Measurements from ENCODE around the gene TCHHL1. TPM values are rescaled to one million over a fixed set of nuclear protein-coding genes. Genes with fewer than 3 reads are reported as not detected.

Gene TCHHL1
- total RNA-seq: not detected in 2 replicates

DNA sequence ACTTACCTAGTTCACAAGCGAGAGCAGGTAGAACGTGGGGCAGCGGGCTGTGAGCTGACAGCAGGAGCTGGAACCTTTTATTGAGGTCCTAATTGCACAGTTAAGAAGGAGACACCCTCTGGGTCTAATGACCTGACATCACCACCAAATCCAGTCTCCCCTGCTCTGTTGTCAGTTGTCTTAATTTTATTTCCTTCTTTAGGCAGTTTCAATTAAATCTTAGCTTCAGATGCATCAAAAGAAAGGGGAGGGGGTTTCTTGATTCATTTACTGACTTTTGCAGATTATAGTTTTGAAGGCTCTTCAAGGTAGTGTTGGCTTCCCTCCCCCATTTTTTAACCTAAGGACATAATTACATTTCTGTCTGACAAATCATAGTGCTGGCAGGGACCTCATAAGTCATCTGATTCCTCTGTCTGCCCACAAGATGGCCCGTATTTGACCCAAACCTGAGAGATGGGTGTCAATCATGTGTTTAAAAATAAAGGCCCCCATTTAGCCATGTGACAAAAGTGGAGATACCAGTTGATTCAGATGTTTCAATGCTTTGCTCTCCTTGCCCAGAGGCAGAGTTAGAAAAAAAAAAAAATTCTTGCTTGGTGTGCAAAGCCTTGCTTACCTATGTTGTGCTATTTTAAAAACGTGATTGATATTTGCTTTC is at the start of gene TCHHL1:
TCHHL1 (minus strand) TSS at position 51 of the 661 bp plus-strand sequence. CDS start 921 bp downstream, outside the sequence.

GRCh38 chr1:152115344-152115743 is 26.5 kb upstream of the TCHHL1 start, which contains the start of gene TCHH:
TSS of gene TCHH (minus strand) at chr1:152115444. CDS start at chr1:152114080, 1,364 bp downstream.

DNA sequence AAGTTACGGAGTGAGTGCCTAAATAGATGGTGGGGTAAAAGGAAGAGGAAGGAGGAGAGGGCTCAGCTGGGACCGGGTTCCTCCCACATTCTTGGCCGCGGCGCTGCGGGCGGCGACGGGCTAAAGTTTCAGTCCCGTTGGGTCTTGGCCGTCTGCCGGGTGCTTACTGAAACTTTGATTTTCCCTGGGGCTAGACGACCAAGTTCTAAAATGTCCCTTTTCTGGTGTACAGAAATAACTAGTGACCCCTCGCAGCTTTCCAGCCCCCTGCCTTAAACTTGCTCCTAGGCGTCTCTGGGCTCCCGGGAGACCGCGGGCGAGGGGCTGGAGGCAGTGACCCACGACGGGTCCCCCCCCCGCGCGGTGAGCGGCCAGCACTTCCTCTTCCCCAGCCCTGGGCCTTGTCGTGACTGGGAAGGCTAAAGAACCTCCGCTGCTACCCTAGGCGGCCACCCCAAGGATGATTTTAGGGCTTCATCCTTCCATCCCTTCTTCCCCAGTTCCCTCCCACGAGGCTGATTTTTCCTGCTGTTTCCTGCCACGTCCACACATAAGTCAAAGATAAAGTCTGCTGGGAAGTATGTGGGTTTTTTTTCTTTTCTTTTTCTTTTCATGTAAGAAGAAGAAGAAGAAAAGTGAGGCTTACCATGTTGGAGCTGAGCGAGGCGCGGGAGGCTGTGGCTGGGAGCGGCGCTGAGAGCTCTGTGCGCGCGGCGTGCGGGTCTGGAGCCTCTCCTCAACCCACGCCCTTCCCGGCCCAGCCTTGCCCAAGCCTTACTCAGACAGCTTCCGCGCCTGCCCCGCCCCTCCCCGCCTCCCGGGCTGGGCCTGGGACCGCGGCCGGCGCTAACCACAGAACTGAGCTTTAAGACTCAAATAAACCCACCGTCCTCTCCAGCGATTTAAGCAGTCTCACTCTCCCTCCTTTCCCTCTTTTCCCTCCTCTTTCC is 52.3 kb downstream of the TCHHL1 start, which contains the start of gene S100A11:
S100A11 (minus strand) TSS at position 738 of the 950 bp plus-strand sequence; CDS start at position 649, 89 bp downstream.

Other genes with a start within 250 kb of the TCHHL1 start
- gene C2CD4D, start 249.2 kb downstream of the TCHHL1 start, total RNA-seq: not detected in 2 replicates
- gene THEM5, start 235.4 kb downstream of the TCHHL1 start, total RNA-seq: not detected in 2 replicates
- 9.9 and 13.7 TPM in 2 replicates for gene THEM4, start 179.6 kb downstream of the TCHHL1 start, total RNA-seq
- gene S100A10, start 95.2 kb downstream of the TCHHL1 start, total RNA-seq: 75.2 and 168 TPM in 2 replicates
- gene S100A11, start 52.1 kb downstream of the TCHHL1 start, total RNA-seq: 164 and 641 TPM in 2 replicates
- under 0.01 TPM in 1 of 2 replicates, not detected in the other for gene TCHH, start 26.4 kb upstream of the TCHHL1 start, total RNA-seq
- not detected in 2 replicates for gene RPTN, start 70.2 kb upstream of the TCHHL1 start, total RNA-seq
- gene HRNR, start 135.1 kb upstream of the TCHHL1 start, total RNA-seq: not detected in 2 replicates
- under 0.01 TPM in 1 of 2 replicates, not detected in the other for gene FLG, start 236.2 kb upstream of the TCHHL1 start, total RNA-seq

Measured in epithelial cell of alveolus of lung (primary cell).